ACC112 (cell line): ENCODE data around the gene FNDC10.

Experiments used
- H2AFZ ChIP-seq: fragments of 200-600 bp; sonication (generic); one replicate; pipeline ENCODE4 v1.6.0; 2017; ENCODE audit warnings: antibody characterized with exemption, low read length; ENCODE audit not compliant: unreplicated experiment
- H3K27ac ChIP-seq: fragments of 200-600 bp; sonication (generic); 2 replicates; pipeline ENCODE4 v1.5.1; 2014; ENCODE audit warnings: low read depth, mild to moderate bottlenecking, antibody characterized with exemption, low read length, moderate library complexity
- H3K27me3 ChIP-seq: fragments of 200-600 bp; sonication (generic); 2 replicates; pipeline ENCODE4 v1.6.1; 2014; ENCODE audit warnings: mild to moderate bottlenecking, antibody characterized with exemption, low read length, moderate library complexity, mixed read lengths; ENCODE audit not compliant: insufficient read depth
- H3K36me3 ChIP-seq: fragments of 200-600 bp; sonication (generic); 2 replicates; pipeline ENCODE4 v1.6.1; 2016; ENCODE audit warnings: mild to moderate bottlenecking, antibody characterized with exemption, low read length, moderate library complexity, mixed read lengths; ENCODE audit not compliant: insufficient read depth
- H3K4me1 ChIP-seq: fragments of 200-600 bp; sonication (generic); one replicate; pipeline ENCODE4 v1.6.1; 2016; ENCODE audit warnings: low read length, mixed read lengths; ENCODE audit not compliant: insufficient read depth, unreplicated experiment, control insufficient read depth
- H3K4me3 ChIP-seq: fragments of 200-600 bp; sonication (generic); 2 replicates; pipeline ENCODE4 v1.5.1; 2014; ENCODE audit warnings: mild to moderate bottlenecking, low read depth, low read length
- H3K79me2 ChIP-seq: fragments of 200-600 bp; sonication (generic); one replicate; pipeline ENCODE4 v1.6.0; 2016; ENCODE audit warnings: low read length; ENCODE audit not compliant: control insufficient read depth, unreplicated experiment, insufficient read depth

FNDC10 gene

DNA sequence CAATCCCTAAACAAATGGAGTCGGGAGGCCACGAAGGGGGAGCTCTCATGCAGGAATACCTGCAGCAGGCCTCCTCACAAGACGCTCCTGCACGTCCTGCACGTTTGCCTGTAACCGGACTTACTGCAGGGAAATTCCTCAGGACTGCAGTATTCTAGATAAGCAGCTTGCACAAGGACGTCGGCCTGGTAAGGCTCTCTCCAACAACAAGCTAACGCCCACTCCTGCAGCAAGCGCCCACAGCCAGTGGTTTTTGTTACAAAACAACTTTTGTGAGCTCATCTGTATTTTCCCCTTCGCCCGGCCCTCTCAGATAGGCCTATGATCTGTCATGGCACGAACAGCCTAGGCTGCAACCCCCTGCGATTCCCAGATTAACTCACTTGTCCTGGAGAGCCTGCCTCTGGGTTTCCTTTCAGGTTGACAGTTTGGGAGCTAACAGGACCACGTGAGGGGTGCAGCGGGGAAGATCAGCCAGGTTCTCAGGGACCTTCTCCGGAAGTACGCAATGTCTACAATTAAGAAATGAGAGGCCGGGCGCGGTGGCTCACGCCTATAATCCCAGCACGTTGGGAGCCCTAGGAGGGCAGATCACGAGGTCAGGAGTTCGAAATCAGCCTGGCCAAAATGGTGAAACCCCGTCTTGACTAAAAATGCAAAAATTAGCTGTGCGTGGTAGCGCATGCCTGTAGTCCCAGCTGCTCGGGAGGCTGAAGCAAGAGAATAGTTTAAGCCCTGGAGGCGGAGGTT is 14.4 kb upstream of the FNDC10 start:
- Histone ChIP-seq H3K79me2 (peaks cover 16% of the 10 kb centered on the region), H3K4me1 (peaks cover 11% of the 10 kb centered on the region), H3K27ac (peak overlapping the region; percentile 100), H3K36me3 (no peaks in the 10 kb centered on the region), H3K4me3 (peak overlapping the region; percentile 95), H3K27me3 (no peaks in the 10 kb centered on the region), H2AFZ (peak overlapping the region; percentile 17)

DNA sequence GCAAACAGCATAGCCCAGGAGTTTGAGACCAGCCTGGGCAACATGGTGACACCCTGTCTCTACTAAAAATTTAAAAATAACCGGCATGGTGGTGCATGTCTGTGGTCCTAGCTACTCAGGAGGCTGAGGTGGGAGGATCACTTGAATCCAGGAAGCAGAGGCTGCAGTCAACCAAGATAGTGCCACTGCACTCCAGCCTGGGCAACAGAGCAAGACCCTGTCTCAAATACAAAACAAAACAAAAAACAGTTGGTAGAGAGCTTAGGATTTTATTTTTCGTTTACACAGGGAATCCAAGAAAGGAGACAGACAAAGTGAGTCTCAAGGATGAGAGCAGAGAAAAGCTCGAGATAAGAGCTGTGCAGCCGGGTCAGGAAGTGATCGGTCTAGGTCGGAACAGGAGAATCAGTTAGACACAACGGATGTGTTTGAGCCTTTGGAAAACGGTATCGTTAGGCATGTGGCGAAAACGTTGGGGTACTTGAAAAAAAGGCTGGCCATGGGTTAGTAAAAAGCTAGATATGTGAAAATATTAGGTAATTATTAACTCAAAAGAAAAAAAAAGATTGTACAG is 13.7 kb upstream of the FNDC10 start:
- H3K27ac ChIP-seq, result peak overlapping the region; percentile 100; the same call in 1 of the 2 replicates
- no peak overlapping the region for H2AFZ ChIP-seq
- peaks cover 16% of the 10 kb centered on the region for H3K79me2 ChIP-seq
- H3K36me3 ChIP-seq, result no peaks in the 10 kb centered on the region
- peak overlapping the region; percentile 95 for H3K4me3 ChIP-seq
- H3K27me3 ChIP-seq, result no peaks in the 10 kb centered on the region
- H3K4me1 ChIP-seq, result peaks cover 11% of the 10 kb centered on the region

DNA sequence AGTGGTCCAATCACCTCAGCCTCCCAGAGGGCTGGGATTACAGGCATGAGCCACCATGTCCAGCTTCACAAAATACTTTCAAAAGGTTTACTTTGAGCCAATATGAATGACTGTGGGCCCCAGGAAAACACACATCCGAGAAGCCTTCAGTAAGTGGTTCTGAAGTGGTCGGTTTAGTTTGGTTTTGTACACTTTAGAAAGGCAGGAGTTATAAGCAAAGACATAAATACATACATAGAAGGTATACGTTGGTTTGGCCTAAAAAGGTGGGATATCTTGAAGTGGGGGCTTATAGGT is 12.1 kb upstream of the FNDC10 start:
- peaks cover 16% of the 10 kb centered on the region for H3K79me2 ChIP-seq
- H3K27ac ChIP-seq, result no peak overlapping the region

DNA sequence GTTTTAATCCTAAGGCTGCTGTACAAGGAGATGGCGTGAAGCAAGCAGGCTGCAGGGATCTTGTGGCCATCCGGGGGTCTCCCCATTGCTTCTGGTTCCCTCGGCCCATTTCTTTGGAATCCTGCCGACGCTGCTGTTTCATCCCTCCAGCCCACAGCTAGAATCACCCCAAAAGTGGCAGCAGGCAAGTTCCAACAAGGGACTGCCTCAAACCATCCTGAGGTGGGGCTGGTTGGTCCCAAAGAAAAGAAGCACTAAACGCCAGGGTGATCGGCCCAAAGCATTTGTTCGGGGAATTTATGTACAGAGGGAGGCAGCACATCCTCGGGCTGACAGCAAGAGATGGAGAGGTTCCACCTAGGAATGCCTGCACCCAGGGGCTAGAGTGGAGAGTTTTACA is 10.9 kb upstream of the FNDC10 start:
- no peak overlapping the region for H3K4me3 ChIP-seq
- no peak overlapping the region for H2AFZ ChIP-seq
- H3K36me3 ChIP-seq, result no peaks in the 10 kb centered on the region
- H3K27ac ChIP-seq, result no peak overlapping the region
- H3K27me3 ChIP-seq, result no peaks in the 10 kb centered on the region
- H3K79me2 ChIP-seq, result peaks cover 10% of the 10 kb centered on the region
- peaks cover 5% of the 10 kb centered on the region for H3K4me1 ChIP-seq

More for the DNA sequence above, 12.1 kb upstream of the FNDC10 start:
- H3K4me3 ChIP-seq, result no peak overlapping the region
- no peak overlapping the region for H2AFZ ChIP-seq
- H3K27me3 ChIP-seq, result no peaks in the 10 kb centered on the region
- peaks cover 8% of the 10 kb centered on the region for H3K4me1 ChIP-seq
- no peaks in the 10 kb centered on the region for H3K36me3 ChIP-seq

DNA sequence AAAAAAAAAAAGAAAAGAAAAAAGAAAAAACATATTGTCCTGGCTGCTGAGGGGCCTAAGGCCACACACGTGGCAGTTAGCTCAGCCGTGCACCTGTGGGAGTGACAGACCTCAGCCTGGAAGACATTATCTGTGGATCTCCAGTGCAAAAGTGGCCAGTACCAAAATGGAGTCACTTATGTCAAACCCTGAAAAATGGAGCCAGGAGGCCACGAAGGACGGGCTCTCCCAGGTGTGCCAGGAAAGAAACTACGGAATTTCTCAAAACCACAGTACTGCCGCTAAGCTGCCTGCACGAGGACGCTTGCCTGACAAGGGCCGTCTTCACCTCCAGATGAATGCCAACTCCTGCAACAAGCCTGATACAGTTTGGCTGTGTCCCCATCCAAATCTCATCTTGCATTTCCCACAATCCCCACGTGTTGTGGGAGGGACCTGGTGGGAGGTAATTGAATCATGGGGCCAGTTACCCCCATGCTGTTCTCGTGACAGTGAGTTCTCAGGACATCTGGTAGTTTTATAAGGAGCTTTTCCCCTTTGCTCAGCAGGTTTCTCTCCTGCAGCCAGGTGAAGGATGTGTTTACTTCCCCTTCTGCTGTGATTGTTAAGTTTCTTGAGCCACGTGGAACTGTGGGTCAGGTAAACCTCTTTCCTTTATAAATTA is 10.0 kb upstream of the FNDC10 start:
- Histone ChIP-seq H3K36me3 (no peaks in the 10 kb centered on the region), H3K4me1 (peaks cover 5% of the 10 kb centered on the region), H3K4me3 (no peak overlapping the region), H3K79me2 (peaks cover 10% of the 10 kb centered on the region), H3K27me3 (no peaks in the 10 kb centered on the region), H3K27ac (no peak overlapping the region), H2AFZ (no peak overlapping the region)

DNA sequence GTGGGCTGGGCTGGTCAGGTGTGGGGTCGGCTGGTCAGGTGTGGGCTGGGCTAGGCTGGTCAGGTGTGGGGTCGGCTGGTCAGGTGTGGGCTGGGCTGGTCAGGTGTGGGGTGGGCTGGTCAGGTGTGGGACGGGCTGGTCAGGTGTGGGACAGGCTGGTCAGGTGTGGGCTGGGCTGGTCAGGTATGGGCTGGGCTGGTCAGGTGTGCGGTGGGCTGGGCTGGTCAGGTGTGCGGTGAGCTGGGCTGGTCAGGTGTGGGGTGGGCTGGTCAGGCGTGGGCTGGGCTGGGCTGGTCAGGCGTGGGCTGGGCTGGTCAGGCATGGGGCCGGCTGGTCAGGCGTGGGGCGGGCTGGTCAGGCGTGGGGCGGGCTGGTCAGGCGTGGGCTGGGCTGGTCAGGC is 6.3 kb upstream of the FNDC10 start:
- no peaks in the 10 kb centered on the region for H3K36me3 ChIP-seq
- H3K79me2 ChIP-seq, result no peaks in the 10 kb centered on the region
- H2AFZ ChIP-seq, result no peak overlapping the region
- H3K4me1 ChIP-seq, result no peaks in the 10 kb centered on the region
- H3K27ac ChIP-seq, result no peak overlapping the region
- H3K27me3 ChIP-seq, result no peaks in the 10 kb centered on the region
- no peak overlapping the region for H3K4me3 ChIP-seq

DNA sequence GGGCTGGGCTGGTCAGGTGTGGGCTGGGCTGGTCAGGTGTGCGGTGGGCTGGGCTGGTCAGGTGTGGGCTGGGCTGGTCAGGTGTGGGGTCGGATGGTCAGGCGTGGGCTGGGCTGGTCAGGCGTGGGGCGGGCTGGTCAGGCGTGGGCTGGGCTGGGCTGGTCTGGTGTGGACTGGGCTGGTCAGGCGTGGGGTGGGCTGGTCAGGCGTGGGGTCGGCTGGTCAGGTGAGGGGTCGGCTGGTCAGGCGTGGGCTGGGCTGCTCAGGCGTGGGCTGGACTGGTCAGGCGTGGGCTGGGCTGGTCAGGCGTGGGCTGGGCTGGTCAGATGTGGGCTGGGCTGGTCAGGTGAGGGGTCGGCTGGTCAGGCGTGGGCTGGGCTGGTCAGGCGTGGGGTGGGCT is 5.8 kb upstream of the FNDC10 start:
- Histone ChIP-seq H3K4me3 (no peak overlapping the region), H3K79me2 (no peaks in the 10 kb centered on the region), H2AFZ (no peak overlapping the region), H3K36me3 (no peaks in the 10 kb centered on the region), H3K27ac (no peak overlapping the region), H3K4me1 (no peaks in the 10 kb centered on the region), H3K27me3 (no peaks in the 10 kb centered on the region)

DNA sequence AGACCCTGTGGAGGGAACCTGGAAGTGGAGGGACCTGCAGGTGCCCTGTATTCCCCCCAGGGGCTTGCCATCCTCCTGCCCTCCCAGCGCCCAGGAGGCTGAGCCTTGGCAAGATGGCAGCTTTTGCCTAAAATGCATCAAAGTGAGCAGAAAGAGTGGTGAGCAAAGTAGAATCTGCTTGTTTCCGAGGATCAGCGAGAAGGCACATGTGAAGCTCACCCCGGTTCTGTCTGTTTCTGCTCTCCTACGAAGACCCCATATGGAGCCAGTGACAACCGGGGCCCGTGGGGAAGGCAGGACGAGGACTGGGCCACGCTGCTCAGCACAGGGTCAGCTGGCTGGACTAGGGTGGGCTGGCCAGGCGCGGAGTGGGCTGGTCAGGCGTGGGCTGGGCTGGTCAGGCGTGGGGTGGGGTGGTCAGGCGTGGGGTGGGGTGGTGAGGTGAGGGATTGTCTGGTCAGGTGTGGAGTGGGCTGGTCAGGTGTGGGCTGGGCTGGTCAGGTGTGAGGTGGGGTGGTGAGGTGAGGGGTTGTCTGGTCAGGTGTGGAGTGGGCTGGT is 5.2 kb upstream of the FNDC10 start:
- Histone ChIP-seq H3K4me3 (no peak overlapping the region), H3K79me2 (no peaks in the 10 kb centered on the region), H3K4me1 (no peaks in the 10 kb centered on the region), H3K27me3 (no peaks in the 10 kb centered on the region), H3K36me3 (no peaks in the 10 kb centered on the region), H3K27ac (no peak overlapping the region), H2AFZ (no peak overlapping the region)

DNA sequence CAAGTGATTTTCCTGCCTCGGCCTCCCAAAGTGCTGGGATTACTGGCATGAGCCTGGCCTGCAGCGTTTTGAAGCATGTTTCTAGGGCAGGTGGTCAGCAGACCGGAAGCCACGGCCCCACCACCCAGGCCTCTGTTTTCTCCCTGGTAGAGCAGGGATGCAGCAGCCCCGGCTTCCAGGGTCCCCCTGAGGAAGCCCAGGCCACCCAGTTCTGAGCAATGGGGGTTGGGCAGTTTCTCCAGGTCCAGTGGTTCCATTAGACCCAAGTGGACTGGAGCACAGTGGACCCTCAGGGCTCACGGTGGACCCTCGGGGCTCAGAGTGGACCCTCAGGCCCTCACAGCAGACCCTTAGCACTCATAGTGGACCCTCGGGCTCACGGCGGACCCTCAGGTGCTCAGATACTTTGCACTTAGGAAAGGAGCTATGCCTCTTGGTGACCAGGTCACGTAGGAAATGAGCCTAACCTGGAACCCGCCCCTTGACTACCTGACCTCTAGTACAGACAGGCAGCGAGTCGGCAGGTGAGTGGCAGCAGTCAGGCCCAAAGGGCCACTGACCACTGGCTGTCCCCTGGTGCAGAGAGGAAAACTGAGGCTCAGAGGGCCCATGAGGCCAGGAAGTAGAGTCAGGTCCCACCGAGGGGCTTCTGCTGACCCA is 4.6 kb upstream of the FNDC10 start:
- no peaks in the 10 kb centered on the region for H3K79me2 ChIP-seq
- no peak overlapping the region for H3K4me3 ChIP-seq
- H3K36me3 ChIP-seq, result no peaks in the 10 kb centered on the region
- no peaks in the 10 kb centered on the region for H3K27me3 ChIP-seq
- no peaks in the 10 kb centered on the region for H3K4me1 ChIP-seq
- no peak overlapping the region for H3K27ac ChIP-seq
- H2AFZ ChIP-seq, result no peak overlapping the region

DNA sequence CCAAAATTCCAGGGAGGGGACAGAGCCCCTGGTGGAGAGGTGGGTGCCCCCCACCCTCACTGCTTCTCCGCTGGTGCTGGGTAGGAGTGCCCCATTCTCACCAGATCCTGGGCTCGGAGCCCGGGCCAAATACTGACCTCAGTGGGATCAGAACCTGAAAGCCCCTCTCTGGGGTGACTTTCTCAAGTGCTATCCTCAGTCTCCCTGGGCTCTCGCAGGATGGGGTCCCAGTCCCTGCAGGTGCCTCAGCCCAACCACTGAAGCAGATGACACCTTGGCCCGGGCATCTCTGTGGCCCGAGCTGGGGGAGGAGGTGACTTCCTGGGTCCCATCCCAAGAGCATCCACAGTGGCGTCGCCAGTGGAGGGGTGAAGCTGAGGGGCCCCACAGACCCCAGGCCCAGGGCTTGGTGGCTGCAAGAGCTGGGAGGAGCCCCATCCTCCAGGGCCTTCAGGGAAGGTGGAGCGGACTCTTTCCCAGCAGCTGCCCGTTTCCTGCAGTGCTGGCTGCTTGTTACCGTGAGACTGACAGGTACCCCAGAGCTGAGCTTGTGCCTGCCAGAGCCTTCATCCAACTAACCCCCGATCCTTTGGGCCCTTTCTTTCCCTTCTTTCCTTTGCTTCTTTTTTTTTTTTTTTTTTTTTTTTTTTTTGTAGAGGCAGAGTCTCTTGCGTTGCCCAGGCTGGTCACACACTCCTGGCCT is 3.9 kb upstream of the FNDC10 start:
- Histone ChIP-seq H3K79me2 (no peaks in the 10 kb centered on the region), H3K4me1 (no peaks in the 10 kb centered on the region), H2AFZ (no peak overlapping the region), H3K4me3 (no peak overlapping the region), H3K36me3 (no peaks in the 10 kb centered on the region), H3K27me3 (no peaks in the 10 kb centered on the region), H3K27ac (no peak overlapping the region)
